Measurements from ENCODE around the gene SCAMP1. TPM values are rescaled to one million over a fixed set of nuclear protein-coding genes. Genes with fewer than 3 reads are reported as not detected.
A peak's percentile ranks its signal among the peaks of the same experiment; 100 is the strongest.

Gene SCAMP1
- total and polyA plus RNA-seq, 2 of the 8 experiments (the other 6 are each of a cell fraction or from before 2014, with no cell fraction given): 18.6 to 55.9 TPM

DNA sequence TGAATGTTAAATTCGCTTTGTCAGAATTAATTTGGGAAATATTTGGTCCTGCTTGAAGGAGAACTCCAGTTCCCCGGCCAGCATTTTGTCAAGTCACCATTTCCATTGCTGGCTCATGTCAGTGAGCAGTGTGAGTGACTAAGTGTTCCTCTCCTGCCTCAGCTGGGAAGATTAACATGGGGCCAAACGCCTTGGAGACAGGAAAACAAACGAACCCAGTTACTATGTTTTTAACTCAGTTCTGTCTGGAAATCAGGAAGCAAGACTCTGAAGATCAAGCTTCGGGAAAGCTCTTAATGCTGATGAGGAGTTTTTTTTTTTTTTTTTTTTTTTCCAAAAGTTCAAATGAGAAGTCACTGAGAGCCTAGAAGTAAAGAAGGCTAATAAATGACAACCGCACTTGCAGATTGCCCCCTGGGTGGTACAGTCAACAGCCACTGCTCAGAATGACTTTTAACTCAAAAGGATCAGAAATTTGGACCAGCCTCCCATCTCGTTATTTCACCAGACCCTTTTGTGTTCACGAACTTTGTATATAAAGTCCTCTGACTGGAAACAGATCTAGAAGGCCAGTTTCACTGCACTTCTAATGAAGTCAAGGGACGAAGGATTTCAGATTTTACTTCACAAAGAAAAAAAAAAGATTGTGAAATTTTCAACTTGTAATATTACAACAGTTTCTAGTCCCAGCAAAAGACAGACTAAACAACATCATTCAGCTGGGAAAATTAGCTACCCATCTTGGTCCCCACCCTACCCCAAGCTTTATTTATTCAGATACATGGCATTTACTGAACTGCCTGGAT is 166.8 kb downstream of the SCAMP1 start:
- no peak for TF ChIP-seq TBP (IDR thresholded peaks at IDR 0.05; ENCODE audit: low read depth, low read length)
- no peak for TF ChIP-seq RAD21 (IDR thresholded peaks at IDR 0.05 in 1 of 2, conservative IDR thresholded peaks at IDR 0.05 in 1 of 2; ENCODE audit: low read depth in 2 of 2, low read length in 2 of 2)
- TF ChIP-seq NANOG (IDR thresholded peaks at IDR 0.05; ENCODE audit: insufficient read depth, low read depth, low read length, poor library complexity, severe bottlenecking): no peak
- TF ChIP-seq POLR2A (IDR thresholded peaks at IDR 0.05; ENCODE audit: control extremely low read depth in 1 of 2, low read depth in 2 of 2, low read length in 2 of 2): no peak
- TF ChIP-seq CTBP2 (IDR thresholded peaks at IDR 0.05; ENCODE audit: borderline replicate concordance, insufficient read depth, insufficient read length, low read length): no peak
- no peak for TF ChIP-seq POU5F1 (IDR thresholded peaks at IDR 0.05; ENCODE audit: low read depth, low read length)
- TF ChIP-seq BACH1 (IDR thresholded peaks at IDR 0.05; ENCODE audit: low read length): peak; percentile 99
- peak; percentile 93 for TF ChIP-seq MAFK (IDR thresholded peaks at IDR 0.05; ENCODE audit: low read depth, low read length)
- TF ChIP-seq EZH2 (IDR thresholded peaks at IDR 0.05; ENCODE audit: low read depth, low read length, severe bottlenecking): no peak
- no peak for TF ChIP-seq KDM1A (IDR thresholded peaks at IDR 0.05; ENCODE audit: borderline replicate concordance, low read length)
- no peaks in the 10 kb centered on the region for H3K23me2 ChIP-seq (ENCODE audit: low read depth, low read length)
- DNase-seq (ENCODE audit: low read depth in 1 of 2, low spot score in 2 of 2) (no peak), FAIRE-seq (no peak)
- peaks cover 8% of the 10 kb centered on the region; the same call in 1 of the 2 replicates for H3K79me1 ChIP-seq (ENCODE audit: low read depth, low read length)
- no peak overlapping the region for H3K4me2 ChIP-seq (ENCODE audit: insufficient read depth in 1 of 2, low read depth in 2 of 2, low read length in 2 of 2)
- WGBS, 2 experiments (ENCODE audit: extremely low coverage in 1 of 2, insufficient coverage in 1 of 2, insufficient read length in 1 of 2, insufficient replicate concordance in 2 of 2, low coverage in 1 of 2, low lambda C conversion rate in 2 of 2, missing lambda C conversion rate in 1 of 2): 82% methylated on average over 9 of the region's 9 CpGs; no CpG with 5 or more reads in 1 of the 2 experiments
- H3K9ac ChIP-seq (replicated peaks in 1 of 4; ENCODE audit: extremely low read depth in 1 of 4, low read depth in 3 of 4, low read length in 3 of 4): no peak overlapping the region
- no peaks in the 10 kb centered on the region for H3K27me3 ChIP-seq (replicated peaks in 1 of 4; ENCODE audit: control insufficient read depth in 3 of 4, extremely low read depth in 1 of 4, insufficient read depth in 3 of 4, low read length in 3 of 4)
- H3K56ac ChIP-seq (replicated peaks; ENCODE audit: insufficient read length, low read depth, low read length): no peak overlapping the region
- no peak overlapping the region for H4K5ac ChIP-seq (ENCODE audit: insufficient read length, low read depth, low read length)
- H2BK120ac ChIP-seq (replicated peaks; ENCODE audit: low read depth, low read length): no peak overlapping the region
- no peak overlapping the region for H2BK20ac ChIP-seq (ENCODE audit: low read length)
- H4K91ac ChIP-seq (replicated peaks; ENCODE audit: insufficient read length, low read length): no peak overlapping the region
- H2AFZ ChIP-seq (ENCODE audit: low read length): no peak overlapping the region
- H3K23ac ChIP-seq (ENCODE audit: insufficient read length): no peak overlapping the region
- H3K4me1 ChIP-seq (replicated peaks in 1 of 4; ENCODE audit: control insufficient read depth in 3 of 4, insufficient read depth in 4 of 4, low read length in 3 of 4): peaks cover 0 to 10% (median 4%) of the 10 kb centered on the region in 4 experiments; a peak in 3 of 7 replicates
- H3K4me3 ChIP-seq (ENCODE audit: extremely low read depth in 1 of 4, insufficient read depth in 2 of 4, low read depth in 3 of 4, low read length in 4 of 4): no peak overlapping the region
- H4K8ac ChIP-seq (ENCODE audit: extremely low read depth, insufficient read depth, low read length): no peak overlapping the region
- H4K20me1 ChIP-seq (replicated peaks in 1 of 2; ENCODE audit: control insufficient read depth in 1 of 2, insufficient read depth in 2 of 2, low read length in 2 of 2): peaks cover 1 to 2% of the 10 kb centered on the region in 2 experiments
- no peak overlapping the region for H2BK5ac ChIP-seq (ENCODE audit: low read depth, low read length)
- H3K79me2 ChIP-seq (ENCODE audit: control insufficient read depth in 1 of 2, insufficient read depth in 2 of 2, low read length in 2 of 2): peaks cover 0 to 26% of the 10 kb centered on the region in 2 experiments; a peak in 3 of 4 replicates
- ChIA-PET POLR2A (ENCODE audit: partially characterized antibody) (no interaction called here), CTCF (ENCODE audit: partially characterized antibody) (interaction anchor here (0.6 to 1.4 kb wide), 7 partner anchors 37 to 508 kb away, joined by 3 to 5 read pairs (median 3); no protein-coding TSS in a partner anchor)
- H2AK5ac ChIP-seq (ENCODE audit: low read depth, low read length): no peak overlapping the region
- H3K27ac ChIP-seq (ENCODE audit: low read depth, low read length): 0 out of 2 replicates have a peak overlapping the region, but pooled peaks have one; percentile 10
- H3K18ac ChIP-seq (ENCODE audit: extremely low read depth, low read length): no peak overlapping the region
- H2BK15ac ChIP-seq (ENCODE audit: low read length): no peak overlapping the region
- no peak overlapping the region for H3K4ac ChIP-seq (replicated peaks; ENCODE audit: insufficient read length, low read depth, low read length)
- no peaks in the 10 kb centered on the region for H3K36me3 ChIP-seq (ENCODE audit: control insufficient read depth in 2 of 4, insufficient read depth in 4 of 4, low read length in 3 of 4)
- H2BK12ac ChIP-seq (ENCODE audit: low read depth, low read length): no peak overlapping the region; the same call in 1 of the 2 replicates
- no peaks in the 10 kb centered on the region for H3K9me3 ChIP-seq (ENCODE audit: insufficient read depth in 2 of 2, low read depth in 1 of 2, low read length in 1 of 2)
- H3K14ac ChIP-seq (ENCODE audit: insufficient read length): no peak overlapping the region
